NCI-H2171 treated with DMSO at 0.1 percent for 48 hours (cell line): ENCODE measurements around the gene GNAS-AS1.

ENCODE experiments used
- DNase-seq: peaks from one replicate; lab custom pipeline; 2025; lab: John Stamatoyannopoulos, UW

Gene GNAS-AS1

DNA sequence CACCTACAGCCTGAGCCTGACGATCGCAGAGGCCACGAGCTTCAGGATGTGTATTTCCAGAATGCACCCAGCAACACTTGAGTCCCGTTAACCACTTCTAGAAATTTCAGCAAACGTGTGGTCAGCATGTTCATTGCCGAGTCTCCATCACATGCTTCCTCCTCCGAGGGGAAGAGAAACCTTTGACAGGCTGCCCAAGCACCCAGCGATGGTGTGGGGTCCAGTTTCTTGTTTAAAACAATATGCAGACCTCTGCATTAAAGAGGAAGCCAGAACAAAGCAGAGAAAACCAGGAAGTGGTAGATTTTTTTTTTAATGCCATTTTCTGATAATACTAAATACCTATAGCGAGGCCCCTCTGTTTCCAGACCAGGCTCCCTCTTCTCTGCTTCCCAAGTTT is 71.9 kb downstream of the GNAS-AS1 start:
- no peak for DNase-seq

DNA sequence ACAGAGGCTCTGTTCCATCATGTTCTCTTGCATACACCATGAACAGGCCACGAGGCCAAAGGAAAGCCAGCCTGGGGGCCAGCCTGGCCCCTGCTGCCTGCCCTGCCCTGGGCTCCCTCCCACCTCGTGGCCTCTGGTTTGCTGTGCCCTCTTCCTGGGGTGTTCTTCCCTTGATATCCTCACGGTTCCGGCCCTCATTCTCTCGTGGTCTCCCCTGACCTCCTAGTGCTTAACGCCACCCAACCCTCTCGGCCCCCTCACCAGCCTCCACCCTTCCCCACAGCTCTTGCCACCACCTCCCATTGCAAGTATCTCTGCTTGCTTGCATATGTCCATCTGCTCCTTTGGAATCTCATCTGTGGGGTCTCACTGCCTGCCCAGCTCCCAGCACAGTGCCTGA is 73.0 kb downstream of the GNAS-AS1 start:
- no peak for DNase-seq

DNA sequence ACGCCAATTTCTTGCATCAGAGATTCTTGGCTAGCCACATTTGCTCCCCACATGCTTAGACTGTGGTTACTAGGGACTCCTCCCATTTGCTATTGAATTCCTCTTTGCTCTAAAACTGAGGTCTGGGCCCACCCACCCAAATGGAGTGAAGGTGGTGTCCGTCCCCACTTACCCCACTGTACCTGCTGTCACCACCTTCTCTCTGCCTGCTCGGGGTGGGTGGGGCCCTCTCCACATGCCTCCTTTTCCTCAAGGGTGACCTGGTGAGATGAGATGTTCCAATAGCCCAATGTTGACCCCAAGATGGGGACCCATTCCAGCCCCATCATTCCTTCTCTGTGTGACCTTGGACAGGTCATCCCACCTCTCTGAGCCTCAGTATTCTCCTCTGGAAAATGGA is 74.6 kb downstream of the GNAS-AS1 start:
- DNase-seq, result no peak

DNA sequence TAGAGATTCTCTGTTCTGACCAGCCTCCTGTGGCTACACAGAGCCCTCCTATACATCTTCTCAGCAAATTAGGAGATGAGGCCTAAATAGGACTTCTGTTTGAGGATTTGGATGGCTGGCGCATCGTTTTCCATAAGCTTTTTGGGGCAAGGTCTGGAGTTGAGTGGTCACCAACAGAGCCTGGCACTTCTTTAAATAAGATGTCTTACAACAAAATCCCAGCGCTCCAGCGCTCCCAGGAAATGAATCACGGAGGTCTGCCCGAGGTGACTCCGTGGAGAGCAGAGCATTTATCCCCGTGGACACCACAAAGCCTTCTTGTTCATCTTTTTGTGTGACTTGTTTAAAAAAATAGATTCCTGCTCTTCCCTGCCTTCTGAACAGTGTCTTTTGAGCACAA is 75.3 kb downstream of the GNAS-AS1 start:
- DNase-seq, result no peak

DNA sequence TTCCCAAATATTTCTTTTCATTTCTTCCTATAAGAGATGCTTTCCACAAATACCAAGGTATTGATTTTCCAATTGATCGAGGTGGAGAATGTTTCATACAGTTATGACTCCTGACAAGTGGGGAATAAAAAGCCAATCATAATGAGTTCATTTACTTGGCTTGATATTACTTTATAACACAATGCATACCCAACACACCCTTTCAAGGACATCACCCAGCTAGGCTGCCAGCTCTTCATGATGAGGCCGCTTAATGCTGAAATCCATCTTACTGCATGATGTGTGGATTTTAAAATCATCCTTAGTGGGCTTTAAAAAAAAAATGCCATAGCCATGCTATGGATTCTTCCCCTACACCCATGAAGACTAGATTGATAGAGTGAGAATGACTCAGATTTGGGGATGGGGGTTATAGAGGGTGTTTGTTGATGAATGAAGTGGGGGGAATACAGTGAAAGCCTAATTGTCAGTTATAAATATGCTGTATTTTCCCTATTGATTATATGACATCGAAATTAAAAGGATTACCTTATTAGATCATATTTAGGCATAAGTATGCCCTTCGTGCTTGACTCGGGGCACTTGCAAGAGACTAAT is 75.9 kb downstream of the GNAS-AS1 start:
- no peak for DNase-seq

DNA sequence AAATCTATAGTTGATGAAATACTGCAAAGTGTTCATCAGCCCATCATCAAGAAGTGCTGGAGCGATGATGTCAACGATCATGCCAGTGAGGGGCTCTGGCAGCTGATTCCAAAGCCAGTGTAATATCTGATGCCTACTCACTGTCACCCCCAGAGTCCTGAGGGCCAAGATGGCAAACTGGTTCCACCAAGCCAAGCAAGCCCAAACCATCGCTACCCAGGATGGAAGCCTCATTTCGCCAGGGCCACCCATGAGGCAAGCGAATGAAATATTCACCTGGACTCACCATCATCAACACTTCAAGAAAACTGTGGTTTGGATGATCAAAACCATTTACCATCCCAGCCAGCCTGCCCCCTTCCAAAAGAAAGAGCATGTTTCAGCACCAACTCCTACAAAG is 76.5 kb downstream of the GNAS-AS1 start:
- no peak for DNase-seq

DNA sequence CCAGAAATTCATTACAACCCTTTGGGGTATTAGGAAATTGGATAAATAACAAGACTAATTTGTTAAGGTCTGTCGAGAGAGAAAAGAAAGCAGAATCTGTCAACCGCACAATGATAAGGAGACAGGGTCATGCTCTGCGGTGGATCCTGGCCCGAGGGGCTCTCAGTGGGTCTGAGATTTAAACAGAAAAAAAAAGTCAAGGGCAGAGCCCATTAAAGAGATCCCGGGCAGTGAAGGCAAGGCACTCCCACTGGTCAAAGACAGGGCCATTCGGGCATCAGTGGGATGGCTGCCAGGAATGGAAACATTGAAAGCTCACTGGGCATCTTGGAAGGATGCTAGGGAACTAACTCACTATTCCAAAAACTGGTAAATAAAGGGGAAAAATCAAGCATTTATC is 77.9 kb downstream of the GNAS-AS1 start:
- DNase-seq, result no peak
